Activated CD4-positive, alpha-beta T cell treated with anti-CD3 and anti-CD28 coated beads, Interleukin-2, amount 50 U/mL, for 1 hour (primary cell): Measurements from ENCODE around the gene GPR179.

Experiments
- DNase-seq: peaks from one replicate; pipeline ENCODE4 v3.0.0-alpha.2; 2020

Gene GPR179

DNA sequence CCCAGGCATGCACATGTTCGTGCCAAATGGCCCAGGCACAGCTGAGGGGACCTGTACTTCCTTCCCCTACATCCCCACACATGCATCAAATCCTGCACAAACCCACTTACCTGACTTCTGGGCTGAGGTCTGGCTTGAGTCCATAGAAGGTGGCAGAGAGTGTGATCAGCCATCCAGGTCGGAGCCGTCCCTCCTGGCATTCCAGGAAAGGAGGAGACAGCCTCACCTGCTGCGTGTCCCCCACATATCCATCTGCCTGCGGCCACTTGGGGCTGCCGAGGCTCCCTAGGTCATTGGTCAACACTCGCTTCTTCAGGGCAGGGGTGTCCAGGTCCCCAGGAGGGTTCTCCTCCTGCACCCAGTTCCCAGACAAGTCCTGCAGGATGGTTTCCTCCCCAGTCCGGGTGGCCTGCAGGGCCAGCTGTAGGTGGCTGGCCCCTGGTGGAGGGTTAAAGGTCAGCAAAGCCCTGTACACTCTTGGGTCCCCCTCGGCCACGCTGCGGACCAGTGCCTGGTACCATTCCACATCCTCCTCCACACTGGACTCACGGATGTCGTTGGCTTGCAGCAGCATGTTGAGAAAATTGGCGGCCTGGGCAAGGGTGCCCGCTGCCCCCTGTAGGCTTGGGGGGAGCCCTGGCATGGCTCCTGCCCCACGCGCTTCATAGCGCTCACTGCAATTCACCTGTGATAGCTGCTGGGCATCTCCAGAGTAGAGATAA is 709 bp downstream of the GPR179 start:
- no peak for DNase-seq

DNA sequence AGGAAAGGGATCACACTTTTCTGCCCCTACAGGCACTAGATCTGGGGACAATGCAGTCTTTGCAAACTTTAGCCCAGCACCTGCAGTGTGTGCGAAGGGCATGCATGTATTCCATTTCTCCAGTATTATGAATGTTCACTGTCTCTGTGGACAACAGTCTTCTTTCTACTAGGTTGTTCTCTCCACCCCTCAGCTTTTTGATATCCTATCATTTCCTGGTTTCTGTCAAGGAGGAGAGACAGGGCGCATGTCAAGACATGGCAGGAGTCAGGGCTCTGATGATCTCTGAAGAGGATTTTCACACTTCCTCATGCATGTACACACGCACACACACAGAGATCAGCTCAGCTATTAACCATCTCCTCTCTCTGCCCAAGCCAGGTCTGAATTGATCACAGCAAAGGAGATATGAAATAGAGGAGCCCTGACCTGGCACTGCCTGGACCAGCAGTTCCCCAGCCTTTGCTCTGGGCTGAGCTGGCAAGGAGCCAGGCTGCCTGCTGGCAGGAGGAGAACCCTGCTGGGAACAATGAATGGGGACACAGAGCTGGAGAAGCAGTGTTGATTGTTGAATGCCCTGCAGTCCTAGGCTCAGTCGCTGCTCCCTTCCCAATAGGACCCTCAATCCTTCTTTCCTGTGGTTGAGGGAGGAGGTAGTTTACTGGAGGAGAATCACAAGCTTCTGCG is 2.6 kb downstream of the GPR179 start:
- no peak for DNase-seq

DNA sequence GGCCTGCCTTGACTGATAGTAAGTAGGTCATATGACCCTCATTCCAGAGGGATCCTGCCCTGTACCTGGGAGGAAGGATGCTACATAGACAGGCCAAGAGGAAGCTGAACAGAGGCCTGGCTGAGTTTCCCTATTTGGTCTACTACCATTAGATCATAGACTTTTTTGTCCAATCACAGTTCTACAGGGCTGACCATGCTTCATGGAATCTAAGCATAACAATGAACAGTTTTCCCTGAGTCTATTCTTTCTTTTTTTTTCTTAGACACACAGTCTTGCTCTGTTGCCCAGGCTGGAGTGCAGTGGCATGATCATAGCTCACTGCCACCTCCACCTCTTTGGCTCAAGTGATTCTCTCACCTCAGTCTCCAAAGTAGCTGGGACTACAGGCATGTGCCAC is 3.9 kb downstream of the GPR179 start:
- DNase-seq = no peak

DNA sequence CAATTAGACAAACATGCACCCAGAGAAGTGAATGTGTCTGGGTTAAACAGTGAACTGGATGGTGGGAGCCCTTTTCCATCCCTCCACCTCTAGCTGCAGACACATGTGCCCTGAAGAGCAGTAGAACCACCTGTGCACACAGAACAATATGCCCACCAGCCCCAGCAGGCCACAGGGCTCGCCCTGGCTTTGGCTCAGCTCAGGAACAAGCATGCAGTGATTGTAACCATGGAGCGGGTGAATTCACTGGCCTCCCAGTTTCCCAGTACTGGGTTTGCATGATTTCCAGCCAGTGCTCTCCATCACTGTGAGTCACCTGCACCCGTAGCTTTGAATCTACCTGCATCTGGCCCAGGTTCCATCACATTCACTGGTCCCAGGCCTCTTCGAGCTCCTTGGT is 5.2 kb downstream of the GPR179 start:
- no peak for DNase-seq

DNA sequence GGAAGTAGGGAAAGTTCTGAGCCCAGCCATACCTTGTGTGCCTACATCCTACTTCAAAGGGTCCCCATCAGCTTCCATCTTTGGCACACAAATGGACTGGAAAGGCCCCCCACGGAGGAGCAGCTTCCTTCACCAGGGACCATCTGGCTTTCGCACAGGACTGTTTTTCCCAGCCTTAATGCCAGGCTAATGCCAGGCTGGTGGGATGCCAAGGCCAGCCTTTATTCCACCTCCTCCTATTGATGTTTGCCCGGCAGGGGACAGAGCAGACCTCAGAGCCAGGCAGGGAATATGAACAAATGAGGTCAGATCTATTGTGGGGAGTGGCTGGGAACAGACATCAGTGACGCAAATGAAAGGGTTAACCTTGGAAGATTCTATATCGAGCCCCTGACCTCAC is 5.7 kb downstream of the GPR179 start:
- no peak for DNase-seq

DNA sequence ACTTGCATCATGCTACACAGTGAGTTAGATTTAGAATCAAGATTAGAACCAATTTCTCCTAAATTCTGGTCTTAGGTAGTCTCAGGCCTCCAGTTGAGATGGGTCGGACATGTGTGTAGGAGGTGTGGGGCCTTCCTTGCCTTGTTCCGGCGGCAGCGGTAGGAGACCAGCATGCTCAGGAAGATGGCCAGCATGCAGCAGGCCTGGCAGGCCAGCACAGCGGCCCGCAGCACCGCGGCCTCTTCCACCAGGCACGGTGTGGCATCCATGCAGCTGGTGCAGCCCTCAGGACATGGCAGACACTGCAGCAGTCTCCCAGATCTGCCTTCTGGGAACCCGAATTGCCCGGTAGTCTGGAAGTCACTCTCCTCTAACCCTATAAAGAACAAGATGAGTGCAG is 6.9 kb downstream of the GPR179 start:
- no peak for DNase-seq

DNA sequence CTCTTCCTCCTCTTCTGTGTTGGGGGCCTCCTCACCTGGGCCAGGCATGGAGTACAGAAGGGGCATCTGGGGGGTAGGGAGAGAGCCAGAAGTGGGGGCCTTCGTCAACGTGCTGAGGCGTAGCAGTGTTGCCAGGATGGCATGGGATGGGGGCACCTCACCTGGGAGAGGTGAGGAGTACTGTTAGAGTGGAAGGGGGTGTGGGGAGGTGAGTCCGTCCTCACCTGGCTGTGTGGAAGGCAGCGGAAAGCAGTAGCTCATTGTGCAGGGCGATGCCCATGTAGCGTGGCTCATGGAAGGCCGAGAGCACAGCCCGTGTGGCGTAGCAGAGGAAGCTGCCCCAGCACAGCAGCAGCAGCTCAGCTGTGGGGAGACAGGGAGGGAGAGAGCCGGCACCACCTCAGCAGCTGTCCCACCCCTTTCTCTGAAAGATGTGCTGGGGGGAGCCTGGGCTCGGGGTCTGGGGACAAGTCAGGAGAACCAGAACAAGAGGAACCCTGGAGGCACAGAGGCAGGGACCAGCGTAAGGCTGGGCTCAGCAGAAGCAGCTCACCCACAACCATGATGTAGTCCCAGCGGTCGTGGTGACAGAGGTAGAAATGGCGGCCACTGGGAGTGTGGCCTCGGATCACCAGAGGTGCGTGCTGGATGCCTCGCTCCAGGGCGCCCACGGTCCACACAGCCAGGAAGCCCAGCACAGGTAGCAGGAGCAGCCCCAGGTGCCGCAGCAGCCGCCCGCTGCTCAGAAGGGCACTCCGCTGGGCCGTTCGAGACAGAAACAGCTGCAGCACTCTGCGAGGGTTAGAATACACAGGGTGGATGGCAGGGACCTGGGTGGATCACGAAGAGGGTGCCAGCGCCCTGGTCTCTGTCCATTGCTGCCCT is 9.0 kb downstream of the GPR179 start:
- DNase-seq = no peak

DNA sequence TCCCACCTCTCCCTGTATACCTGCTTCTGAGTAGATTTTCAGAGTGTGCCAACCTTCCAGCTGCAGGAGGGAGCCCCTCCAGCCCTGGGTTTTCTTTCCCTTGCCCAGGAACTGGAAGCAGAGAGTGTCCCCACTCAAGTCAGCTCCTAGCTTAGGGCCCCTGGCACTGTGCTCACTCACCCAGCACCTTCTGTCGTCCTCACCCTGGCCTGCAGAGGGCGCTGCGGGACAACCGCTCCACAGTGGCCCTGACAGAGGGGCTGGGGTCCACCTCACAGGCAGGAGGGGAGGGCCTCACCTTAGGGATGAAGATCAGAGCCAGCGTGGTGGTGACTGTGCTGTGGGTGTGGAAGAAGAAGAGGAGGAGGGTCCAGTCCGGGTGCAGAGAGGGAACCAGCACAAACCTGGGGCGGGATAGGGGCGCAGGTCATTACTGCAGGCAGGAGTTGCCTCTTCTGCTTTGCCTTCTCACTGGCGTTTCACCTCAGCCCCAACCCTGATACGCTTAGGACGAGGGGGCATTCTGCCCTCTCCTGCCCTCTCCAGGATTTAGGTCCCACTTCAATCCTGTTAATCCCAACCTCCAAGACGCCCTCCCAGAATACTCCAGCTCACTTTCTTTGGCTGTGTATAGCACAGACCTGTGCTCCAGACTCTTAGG is 10.0 kb downstream of the GPR179 start:
- peak; percentile 33 for DNase-seq

DNA sequence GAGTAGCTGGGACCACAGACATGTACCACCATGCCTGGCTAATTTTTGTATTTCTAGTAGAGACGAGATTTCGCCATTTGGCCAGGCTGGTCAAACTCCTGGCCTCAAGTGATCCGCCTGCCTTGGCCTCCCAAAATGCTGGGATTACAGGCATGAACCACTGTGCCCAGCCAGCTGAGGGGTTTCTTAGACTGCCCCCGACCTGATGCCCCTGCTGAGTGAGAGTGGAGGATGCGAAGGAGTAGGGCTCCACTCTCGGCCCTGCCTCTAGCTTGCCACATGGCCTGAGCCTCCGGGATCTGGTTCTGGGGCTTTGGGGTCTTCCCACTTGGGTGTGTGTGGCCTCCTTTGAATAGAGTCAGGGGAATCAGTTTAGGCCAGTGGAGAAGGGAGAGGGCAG is 11.0 kb downstream of the GPR179 start:
- no peak for DNase-seq

DNA sequence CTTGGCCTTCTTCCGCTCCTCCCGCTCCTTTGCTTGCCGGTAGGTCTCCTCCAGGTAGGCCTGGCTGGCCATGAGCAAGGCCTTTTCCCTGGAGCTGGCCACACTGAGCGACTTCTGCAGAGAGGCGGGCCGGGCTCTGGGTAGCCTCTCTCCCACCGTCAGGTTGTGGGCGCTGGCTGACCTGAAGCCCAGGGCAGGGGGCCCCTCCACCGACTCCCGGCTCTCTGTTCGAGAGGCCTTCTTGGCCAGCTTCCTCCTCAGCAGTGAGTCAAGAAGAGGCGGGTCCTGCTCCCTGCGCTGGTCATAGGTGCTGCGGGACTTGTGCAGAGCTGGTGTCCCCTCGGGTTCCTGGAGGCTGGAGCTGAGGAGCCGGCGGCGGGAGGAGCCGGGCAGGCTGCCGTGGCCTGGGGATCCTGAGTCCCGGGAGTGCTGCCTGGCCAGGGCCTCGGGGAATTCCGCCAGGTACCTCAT is 12.8 kb downstream of the GPR179 start:
- DNase-seq = no peak

DNA sequence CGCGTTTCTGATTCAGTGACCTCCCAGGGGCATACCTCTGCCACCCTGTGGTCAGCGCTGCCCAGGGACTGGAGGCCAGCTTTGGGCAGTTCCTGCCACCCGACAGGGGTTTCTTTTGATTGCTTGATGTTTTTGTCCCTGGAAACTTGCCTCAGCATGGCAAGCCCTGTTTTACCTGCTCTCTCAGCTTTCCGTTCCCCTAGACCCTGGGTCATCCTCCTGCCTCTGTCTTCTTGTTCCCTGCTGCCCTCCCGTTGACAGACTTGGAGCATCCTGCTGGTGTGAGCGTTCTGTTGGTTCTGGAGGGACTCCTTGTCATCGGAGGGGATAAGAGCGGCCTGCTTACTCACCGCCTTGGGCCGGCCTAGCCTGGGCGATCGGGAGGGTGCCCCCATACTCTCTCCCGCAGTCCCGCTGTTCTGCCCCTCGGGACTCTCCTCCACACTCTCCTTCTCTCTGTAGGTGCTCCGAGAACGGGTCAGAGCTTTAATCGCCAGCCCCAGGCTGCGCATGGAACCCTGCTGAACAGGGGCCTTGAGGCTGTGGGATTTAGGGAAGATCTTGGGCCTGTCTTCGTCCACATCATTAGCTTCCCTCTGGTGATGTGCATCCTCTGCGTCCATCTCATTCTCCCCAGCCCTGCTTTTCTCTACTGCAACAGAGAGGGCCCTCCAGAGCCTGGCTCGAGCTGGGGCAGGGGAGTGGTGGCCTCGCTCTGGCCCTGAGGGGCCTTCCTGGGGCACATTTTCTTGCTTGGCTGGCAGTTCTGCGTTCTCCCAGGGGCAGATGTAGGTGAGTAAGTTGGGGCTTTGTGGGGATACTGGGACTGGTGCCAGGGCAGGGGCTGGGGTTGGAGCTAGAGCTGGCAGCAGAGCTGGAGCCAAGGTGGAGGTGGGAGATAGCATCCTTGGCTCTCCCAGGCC is 13.7 kb downstream of the GPR179 start:
- no peak for DNase-seq

DNA sequence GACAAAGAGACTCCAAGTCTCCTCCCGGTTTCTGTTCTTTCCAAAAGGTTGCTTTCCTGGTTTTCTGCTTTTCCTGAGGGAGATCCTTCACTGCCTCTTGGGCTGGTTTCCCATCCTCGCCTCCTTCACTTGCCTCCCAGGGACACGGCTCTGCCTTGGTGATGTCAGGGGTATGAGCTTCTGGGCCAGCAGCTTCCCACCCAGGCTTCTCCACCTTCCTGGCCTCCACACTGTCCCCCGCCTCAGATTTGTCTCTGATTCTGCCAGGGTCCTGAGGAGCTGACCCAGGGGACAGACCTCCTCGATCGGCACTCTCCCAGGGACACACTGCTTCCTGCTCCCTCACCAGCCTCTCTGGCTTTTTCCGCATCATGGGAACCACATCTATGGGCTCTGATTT is 14.5 kb downstream of the GPR179 start:
- no peak for DNase-seq

DNA sequence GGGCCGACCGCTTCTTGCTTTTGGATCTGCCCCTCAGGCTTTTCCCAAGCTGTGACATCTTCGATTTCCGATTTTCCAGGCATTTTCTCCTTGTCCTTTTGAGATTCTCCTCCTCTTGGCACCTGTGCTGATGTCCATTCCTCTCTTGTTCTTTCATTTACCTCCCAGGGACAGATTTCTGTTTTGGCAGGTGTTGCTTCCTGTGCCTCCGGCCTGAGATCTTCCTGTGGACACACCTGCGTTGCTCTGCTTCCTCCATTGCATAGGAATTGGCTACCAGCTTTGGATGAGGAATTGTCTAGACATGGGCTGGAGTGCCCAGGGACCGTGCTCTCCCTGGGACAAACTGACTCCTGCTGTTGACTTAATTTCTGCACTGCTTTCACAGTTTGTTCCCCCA is 15.1 kb downstream of the GPR179 start:
- no peak for DNase-seq

DNA sequence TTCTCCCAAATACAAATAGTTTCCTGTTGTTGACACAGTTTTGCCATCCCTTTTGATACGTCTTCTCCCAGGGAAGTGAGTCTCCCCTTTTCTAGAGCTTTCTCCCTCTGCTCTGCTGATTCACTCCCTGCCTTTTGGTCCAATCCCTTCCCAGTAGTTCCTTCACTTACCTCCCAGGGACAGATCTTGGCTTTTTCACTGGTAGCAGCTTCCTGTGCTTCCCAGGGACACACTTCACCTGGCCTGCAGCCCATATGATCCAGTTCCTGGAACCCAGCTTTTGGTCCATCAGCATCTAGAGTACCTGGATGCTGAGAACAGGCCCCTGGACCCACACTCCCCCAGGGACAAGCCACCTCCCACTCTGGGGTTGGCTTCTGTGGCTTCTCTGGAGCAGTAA is 15.8 kb downstream of the GPR179 start:
- DNase-seq = no peak

DNA sequence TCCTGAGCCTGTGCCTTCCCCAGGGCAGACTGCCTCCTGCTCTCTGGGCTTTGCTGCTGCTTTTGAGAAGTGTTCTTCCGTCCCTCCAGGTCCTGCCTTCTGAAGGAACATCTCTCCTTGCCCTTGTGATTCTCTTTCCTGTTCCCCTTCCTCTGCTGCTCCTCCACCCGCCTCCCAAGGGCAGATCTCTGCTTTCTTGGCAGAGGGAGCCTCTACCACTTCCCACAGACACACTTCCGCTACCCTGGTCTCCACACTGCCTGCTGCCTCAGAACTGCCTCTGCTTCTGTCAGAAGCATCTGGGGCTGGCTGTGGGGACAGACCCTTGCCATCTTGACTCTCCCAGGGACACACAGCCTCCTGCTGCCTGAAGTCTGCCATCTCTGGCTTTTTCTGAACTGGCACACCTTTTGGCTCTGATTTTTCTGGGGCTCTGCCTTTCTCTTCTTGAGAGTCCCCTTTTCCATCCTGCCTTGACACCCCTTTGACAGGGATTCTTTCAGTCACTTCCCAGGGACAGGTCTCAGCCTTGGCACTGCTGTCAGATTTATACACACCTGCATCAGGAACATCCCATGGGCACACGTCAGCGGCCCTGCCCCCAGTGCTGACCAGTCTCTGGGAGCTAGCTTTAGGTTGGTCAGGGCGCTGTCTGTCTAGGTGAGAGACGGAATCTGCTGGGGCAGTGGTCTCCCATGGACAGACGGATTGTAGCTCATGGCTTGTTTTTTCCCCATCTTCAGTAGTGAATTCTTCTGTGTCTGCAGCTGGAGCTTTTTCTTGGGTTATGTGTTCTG is 16.6 kb downstream of the GPR179 start:
- DNase-seq = no peak

DNA sequence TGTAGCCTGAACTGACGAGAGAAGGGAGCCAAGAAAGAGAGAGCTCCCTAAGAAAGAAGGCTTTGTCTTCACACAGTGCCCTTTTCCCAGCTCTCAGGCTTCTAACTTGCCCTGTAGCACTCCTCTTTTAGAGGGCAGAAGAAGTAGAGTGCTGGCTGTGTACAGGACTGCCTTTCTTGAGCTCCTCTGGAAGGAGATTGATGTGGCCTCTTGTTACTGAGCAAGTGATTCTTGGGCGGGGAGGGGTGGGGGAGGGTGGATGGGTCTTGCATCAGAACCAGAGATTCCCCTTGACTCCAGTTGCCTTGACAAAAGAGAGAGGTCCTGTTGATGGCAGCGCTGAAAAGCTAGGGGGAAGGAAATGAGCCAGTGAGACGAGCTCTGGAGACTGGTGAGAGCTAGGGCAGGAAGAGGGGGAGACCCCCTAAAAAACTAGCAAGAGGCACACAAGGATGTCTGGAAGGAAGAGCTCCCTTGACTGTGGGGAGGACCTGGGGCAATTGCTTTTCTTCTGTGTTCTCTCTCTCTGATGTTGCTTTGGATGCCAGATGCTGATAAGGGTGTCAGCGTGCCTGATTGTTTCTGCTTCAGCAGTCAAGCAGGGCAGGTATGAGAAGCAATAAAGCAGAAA is 18.4 kb downstream of the GPR179 start:
- DNase-seq = no peak

DNA sequence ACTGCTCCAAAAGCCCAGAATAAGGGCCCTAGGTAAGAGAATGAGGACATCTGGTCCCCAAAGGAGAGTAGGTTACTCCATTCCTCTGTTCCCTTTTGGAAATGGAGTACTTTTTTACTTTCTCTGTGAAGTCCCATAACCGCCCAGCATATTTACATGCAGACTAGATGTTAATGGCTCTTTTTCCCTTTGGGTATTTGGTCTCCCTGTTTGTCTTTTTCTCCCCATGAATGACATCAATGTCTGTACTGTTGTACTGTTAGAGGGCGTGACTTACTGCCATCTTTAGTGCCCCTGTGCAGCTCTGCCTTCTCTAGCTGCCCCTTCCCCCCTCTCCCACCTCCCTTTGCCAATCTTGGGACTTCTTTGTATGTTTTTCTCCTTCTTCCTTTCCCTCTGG is 19.0 kb downstream of the GPR179 start:
- no peak for DNase-seq

DNA sequence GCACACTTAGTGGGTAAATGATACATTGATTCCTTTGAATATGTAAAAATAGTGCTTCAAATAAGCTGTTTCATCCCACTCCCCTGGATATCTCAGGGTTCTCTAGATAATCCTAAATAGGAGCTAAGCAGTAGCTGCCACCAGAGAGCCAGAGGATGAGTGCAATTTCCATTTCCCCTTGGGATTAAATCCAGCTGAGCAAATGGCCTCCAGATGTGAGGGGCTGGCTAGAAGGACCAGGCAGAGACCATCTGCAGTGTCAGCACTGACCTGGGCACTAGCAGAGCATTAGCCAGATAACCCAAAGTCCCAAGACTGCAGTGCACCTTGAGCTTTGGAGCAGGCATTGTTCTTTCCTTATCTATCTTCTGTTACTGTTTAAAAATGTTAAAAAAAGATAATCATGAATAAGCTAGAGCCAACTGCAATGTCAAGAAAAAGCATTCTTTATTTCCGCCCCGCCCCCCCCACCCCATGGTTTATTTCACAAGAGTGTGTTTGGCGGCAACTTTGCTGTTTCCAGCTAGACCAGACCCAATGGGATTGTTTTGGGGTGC is 19.5 kb downstream of the GPR179 start:
- DNase-seq = no peak

DNA sequence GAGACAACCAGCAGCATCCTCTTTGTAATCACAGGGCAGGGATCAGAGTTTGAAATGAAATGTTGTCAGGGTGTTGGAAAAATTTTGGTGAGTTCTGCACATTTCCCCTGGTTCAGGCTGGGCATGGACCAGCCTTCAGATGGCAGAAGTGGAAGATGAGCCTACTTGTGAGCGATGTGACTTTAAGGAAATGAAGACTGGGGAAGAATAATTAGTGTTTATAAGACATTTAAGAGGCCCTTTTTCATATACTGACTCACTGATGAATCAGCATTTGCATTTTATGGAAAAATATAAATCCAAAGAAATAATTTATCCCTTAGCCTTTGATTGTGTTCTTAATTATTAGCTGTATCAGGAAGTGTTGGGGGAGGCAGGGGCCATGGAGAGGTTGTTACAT is 20.9 kb downstream of the GPR179 start:
- no peak for DNase-seq

DNA sequence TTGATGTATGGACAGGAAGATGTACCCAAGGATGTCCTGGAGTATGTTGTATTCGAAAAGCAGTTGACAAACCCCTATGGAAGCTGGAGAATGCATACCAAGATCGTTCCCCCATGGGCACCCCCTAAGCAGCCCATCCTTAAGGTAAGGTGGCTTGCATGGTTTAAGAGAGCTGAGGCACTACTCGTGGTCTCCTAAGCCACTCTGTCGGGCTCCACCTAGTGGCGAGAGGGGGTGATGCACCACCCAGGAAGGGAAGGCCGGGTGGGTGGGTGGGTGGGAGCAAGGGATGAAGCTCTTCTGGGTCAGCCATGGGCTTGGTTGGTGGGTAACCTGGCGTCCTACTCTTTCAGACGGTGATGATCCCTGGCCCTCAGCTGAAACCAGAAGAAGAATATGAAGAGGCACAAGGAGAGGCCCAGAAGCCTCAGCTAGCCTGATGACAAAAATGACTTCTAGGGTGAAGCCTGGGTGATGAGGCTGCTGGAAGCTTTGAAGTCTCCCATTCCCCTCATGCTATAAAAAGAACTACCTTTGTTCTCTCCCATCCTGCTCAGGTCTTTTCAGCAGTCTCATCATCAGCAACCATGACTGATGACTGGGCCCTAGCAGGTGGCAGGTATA is 21.5 kb downstream of the GPR179 start:
- peak; percentile 70 for DNase-seq
